Measurements from ENCODE around the gene ZNF534. TPM values are rescaled to one million over a fixed set of nuclear protein-coding genes. Genes with fewer than 3 reads are reported as not detected.
"Not testable (repeated sequence)": the region's sequence is repeated elsewhere in the genome, so short reads cannot be mapped to it uniquely, and the experiment has no call there.

ZNF534 gene
- total and polyA plus RNA-seq, 5 donors from 2014 or later: not detected

DNA sequence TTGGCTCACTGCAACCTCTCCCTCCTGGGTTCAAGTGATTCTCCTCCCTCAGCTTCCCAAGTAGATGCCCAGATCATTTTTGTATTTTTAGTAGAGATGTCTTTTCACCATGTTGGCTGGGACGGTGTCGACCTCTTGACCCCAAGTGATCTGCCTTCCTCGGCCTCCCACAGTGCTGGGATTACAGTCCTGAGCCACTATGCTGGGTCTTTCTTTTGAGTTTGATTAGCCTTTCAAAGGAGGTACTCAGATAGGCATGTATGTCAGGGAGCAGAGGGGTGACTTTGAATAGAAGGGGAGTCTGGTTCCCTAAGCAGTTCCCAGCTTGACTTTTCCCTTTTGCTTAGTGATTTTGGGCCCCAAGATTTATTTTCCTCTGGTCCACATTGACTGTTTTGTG lies 71.5 kb downstream of the ZNF534 start:
- H3K4me3 ChIP-seq (ENCODE audit: low read depth, low read length); H3K4me1 ChIP-seq (ENCODE audit: control insufficient read depth, insufficient read depth, low read length, poor library complexity, severe bottlenecking); H3K27ac Mint-ChIP-seq; H3K27ac ChIP-seq (ENCODE audit: insufficient read depth, low read length, poor library complexity, severe bottlenecking); H3K36me3 ChIP-seq (ENCODE audit: control insufficient read depth, insufficient read depth, low read length); H3K4me3 Mint-ChIP-seq; H3K27me3 ChIP-seq (ENCODE audit: control insufficient read depth, insufficient read depth, low read length); DNase-seq; H3K4me1 Mint-ChIP-seq; H3K27me3 Mint-ChIP-seq; ATAC-seq (ENCODE audit: low read depth in 2 of 2): not testable (repeated sequence)
- peaks cover 11 to 23% of the 10 kb centered on the region in 2 experiments for H3K9me3 ChIP-seq (ENCODE audit: control insufficient read depth in 2 of 2, low read length in 2 of 2)
- H3K9me3 Mint-ChIP-seq: peaks cover 0 to 71% (median 34%) of the 10 kb centered on the region in 7 donors
- peaks cover 28% of the 10 kb centered on the region for H3K36me3 Mint-ChIP-seq

DNA sequence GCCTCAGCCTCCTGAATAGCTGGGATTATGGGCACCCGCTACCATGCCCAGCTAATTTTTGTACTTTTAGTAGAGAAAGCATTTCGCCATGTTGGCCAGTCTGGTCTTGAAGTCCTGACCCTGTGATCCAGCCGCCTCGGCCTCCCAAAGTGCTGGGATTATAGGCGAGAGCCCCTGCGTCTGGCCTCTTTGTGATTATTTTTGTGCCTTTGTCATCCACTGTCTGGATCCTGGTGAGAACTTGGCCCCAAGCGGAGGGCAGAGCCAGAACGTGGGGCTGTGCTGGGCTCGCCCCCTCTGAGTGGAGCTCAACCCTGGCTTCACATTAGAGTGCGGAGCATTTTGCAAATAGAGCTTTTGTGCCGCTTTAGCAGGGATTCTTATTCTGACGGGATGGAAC lies 72.0 kb downstream of the ZNF534 start:
- H3K4me1 ChIP-seq (ENCODE audit: control insufficient read depth, insufficient read depth, low read length, poor library complexity, severe bottlenecking); DNase-seq; H3K27me3 ChIP-seq (ENCODE audit: control insufficient read depth, insufficient read depth, low read length); H3K4me3 Mint-ChIP-seq; H3K4me1 Mint-ChIP-seq; H3K27me3 Mint-ChIP-seq; H3K4me3 ChIP-seq (ENCODE audit: low read depth, low read length); H3K27ac ChIP-seq (ENCODE audit: insufficient read depth, low read length, poor library complexity, severe bottlenecking); ATAC-seq (ENCODE audit: low read depth in 2 of 2); H3K27ac Mint-ChIP-seq; H3K36me3 ChIP-seq (ENCODE audit: control insufficient read depth, insufficient read depth, low read length): not testable (repeated sequence)
- peaks cover 0 to 71% (median 30%) of the 10 kb centered on the region in 7 donors for H3K9me3 Mint-ChIP-seq
- peaks cover 24% of the 10 kb centered on the region for H3K36me3 Mint-ChIP-seq
- peaks cover 13 to 25% of the 10 kb centered on the region in 2 experiments for H3K9me3 ChIP-seq (ENCODE audit: control insufficient read depth in 2 of 2, low read length in 2 of 2)

Other genes with a start within 250 kb of the ZNF534 start
- 180 TPM for gene PPP2R1A, start 239.1 kb upstream of the ZNF534 start, total RNA-seq
- 100 to 1,000 TPM; 170 to 212 (median 180) TPM for gene PPP2R1A, start 239.1 kb upstream of the ZNF534 start, polyA plus RNA-seq
- gene ZNF766, start 159.6 kb upstream of the ZNF534 start, total RNA-seq: 31.9 TPM
- gene ZNF766, start 159.6 kb upstream of the ZNF534 start, polyA plus RNA-seq: 10 to 100 TPM; 39.1 to 62.4 (median 59.8) TPM
- gene ZNF480, start 132.0 kb upstream of the ZNF534 start, total RNA-seq: 7.0 TPM
- gene ZNF480, start 132.0 kb upstream of the ZNF534 start, polyA plus RNA-seq: 10 to 100 TPM; 14.1 to 20.5 (median 16.1) TPM
- 0.67 TPM for gene ZNF610, start 92.9 kb upstream of the ZNF534 start, total RNA-seq
- 1 to 10 TPM in 2 of 4 donors, under 1 TPM in 1, not detected in 1; 0.37 to 3.6 (median 3.0) TPM for gene ZNF610, start 92.9 kb upstream of the ZNF534 start, polyA plus RNA-seq
- gene ZNF880, start 59.2 kb upstream of the ZNF534 start, total RNA-seq: 17.9 TPM
- 10 to 100 TPM; 26.4 to 34.3 (median 28.1) TPM for gene ZNF880, start 59.2 kb upstream of the ZNF534 start, polyA plus RNA-seq
- gene ZNF528, start 31.3 kb upstream of the ZNF534 start, total RNA-seq: 19.0 TPM
- 1 to 10 TPM; 7.1 to 9.4 (median 8.6) TPM for gene ZNF528, start 31.3 kb upstream of the ZNF534 start, polyA plus RNA-seq
- 0.27 TPM for gene ZNF578, start 24.4 kb downstream of the ZNF534 start, total RNA-seq
- gene ZNF578, start 24.4 kb downstream of the ZNF534 start, polyA plus RNA-seq: 1 to 10 TPM; 2.5 to 5.9 (median 3.1) TPM
- gene ZNF808, start 98.5 kb downstream of the ZNF534 start, total RNA-seq: 19.3 TPM
- 10 to 100 TPM in 1 of 4 donors, 1 to 10 TPM in 3; 7.2 to 11.5 (median 7.4) TPM for gene ZNF808, start 98.5 kb downstream of the ZNF534 start, polyA plus RNA-seq
- 13.7 TPM for gene ZNF701, start 141.1 kb downstream of the ZNF534 start, total RNA-seq
- 10 to 100 TPM; 10.1 to 16.1 (median 13.2) TPM for gene ZNF701, start 141.1 kb downstream of the ZNF534 start, polyA plus RNA-seq
- 63.7 TPM for gene ZNF83, start 209.2 kb downstream of the ZNF534 start, total RNA-seq
- gene ZNF83, start 209.2 kb downstream of the ZNF534 start, polyA plus RNA-seq: 10 to 100 TPM in 2 of 4 donors, 1 to 10 TPM in 2; 8.3 to 13.9 (median 11.3) TPM

All from CD4-positive, CD25-positive, alpha-beta regulatory T cell (primary cell).